Activated CD4-positive, alpha-beta T cell treated with anti-CD3 and anti-CD28 coated beads, Interleukin-2, Interleukin-4, amounts not matched to agents 100 ng/mL and 50 ng/mL, durations not matched to agents 16 hours and 8 hours (primary cell): Measurements from ENCODE around the gene LPA.

Experiments used
- DNase-seq: peaks from one replicate; pipeline ENCODE4 v3.0.0-alpha.2; 2020; ENCODE audit warnings: low spot score

Gene LPA

GRCh38 chr6:160510976-160511617 lies 153.0 kb downstream of the LPA start:
- DNase-seq = no peak

DNA sequence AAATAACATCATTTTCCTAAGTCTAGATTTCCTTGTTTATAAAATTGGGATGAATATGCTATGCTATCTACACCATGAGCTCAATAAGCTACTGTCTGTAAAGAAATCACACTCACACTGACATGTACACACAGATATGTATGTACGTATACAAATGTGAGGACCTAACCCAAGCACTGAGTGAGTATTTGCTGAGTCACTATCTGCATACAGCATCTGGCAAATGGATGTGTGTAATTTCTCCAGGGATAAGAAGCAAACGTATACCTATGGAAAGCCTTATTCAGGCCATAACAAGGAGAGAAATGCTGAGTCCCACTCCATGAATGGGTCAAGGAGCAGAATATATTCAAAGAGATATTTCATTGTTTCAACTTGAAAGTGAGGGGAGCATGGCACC lies 153.9 kb downstream of the LPA start:
- no peak for DNase-seq

GRCh38 chr6:160509610-160510009 lies 154.5 kb downstream of the LPA start:
- DNase-seq = no peak

- no peak for DNase-seq
Observed at GRCh38 chr6:160508599-160508998, 155.5 kb downstream of the LPA start.

GRCh38 chr6:160507420-160507819 lies 156.7 kb downstream of the LPA start:
- DNase-seq = no peak

DNA sequence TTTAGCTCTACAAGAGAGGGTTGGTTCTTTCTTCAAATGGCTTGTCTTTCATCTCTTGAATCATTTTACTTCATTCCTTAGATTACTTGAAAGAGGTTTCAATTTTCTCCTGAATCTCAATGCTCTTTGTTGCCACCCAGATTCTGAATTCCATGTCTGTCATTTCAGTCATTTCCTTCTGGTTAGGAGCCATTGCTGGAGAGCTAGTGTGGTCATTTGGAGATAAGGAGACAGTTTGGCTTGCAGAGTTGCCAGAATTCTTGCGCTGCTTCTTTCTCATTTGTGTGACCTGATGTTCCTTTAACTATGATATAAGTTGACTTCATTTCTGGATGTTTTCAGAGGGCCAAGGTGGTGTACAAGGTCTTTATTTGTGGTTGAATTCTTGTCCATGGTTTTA lies 158.1 kb downstream of the LPA start:
- no peak for DNase-seq

- DNase-seq = peak; percentile 24
Observed at GRCh38 chr6:160500639-160501038, 163.4 kb downstream of the LPA start.

GRCh38 chr6:160494576-160494975 lies 169.5 kb downstream of the LPA start:
- DNase-seq = no peak

DNA sequence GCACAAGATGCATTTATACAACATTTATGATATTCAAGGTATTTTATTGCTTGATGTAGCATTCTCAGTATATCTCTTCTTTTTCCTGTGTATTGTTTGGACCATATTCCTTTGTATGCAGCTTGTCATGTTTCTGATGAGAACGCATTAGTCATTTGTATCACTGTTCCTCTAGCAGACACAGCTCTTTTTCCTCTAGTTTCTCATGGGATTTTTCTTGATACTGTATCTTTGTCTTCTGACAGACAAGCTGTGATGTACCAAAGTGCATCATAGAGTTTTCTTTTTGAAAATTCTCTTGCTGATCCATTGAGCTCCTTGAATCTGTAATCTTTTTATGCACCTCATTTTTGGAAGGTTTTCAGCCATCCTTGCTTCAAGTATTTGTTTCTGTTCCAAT lies 175.0 kb downstream of the LPA start:
- DNase-seq = no peak

GRCh38 chr6:160487116-160487515 lies 177.0 kb downstream of the LPA start:
- no peak for DNase-seq
